Brain microvascular endothelial cell (primary cell): ENCODE results near the gene BLTP1.

Experiments used
- DNase-seq: peaks from one replicate; pipeline ENCODE4 v3.0.0-alpha.2; 2020
- H3K27ac ChIP-seq: fragments of 250-450 bp; sonication (Bioruptor Pico); 2 replicates; pipeline ENCODE4 v1.5.1; 2020; ENCODE audit warnings: mild to moderate bottlenecking, moderate library complexity
- H3K27me3 ChIP-seq: fragments of 250-450 bp; sonication (Bioruptor Pico); replicated peaks from 2 replicates; pipeline ENCODE4 v1.5.1; 2020; ENCODE audit warnings: mild to moderate bottlenecking
- H3K36me3 ChIP-seq: fragments of 250-450 bp; sonication (Bioruptor Pico); replicated peaks from 2 replicates; pipeline ENCODE4 v1.5.1; 2020; ENCODE audit warnings: mild to moderate bottlenecking
- H3K4me3 ChIP-seq: 2 replicates; pipeline ENCODE4 v1.5.1; 2011; ENCODE audit warnings: low read depth, mild to moderate bottlenecking, control low read depth, low read length, moderate library complexity
- CTCF ChIP-seq: IDR thresholded peaks from 2 replicates; pipeline ENCODE4 v1.5.1; 2011; ENCODE audit warnings: low read depth, mild to moderate bottlenecking, moderate library complexity, low read length, control low read depth, inconsistent platforms; ENCODE audit errors: missing control alignments
- in situ Hi-C: cut with HindIII; loops from 2 replicates; pipeline ENCODE4 v1.10.0; 2017; ENCODE audit warnings: low sequenced_read_pairs, low pct_ligation_motif_present

Gene BLTP1

GRCh38 chr4:122156819-122157218 is 4.7 kb downstream of the BLTP1 start:
- Histone ChIP-seq H3K27me3 (no peaks in the 10 kb centered on the region), H3K27ac (no peak overlapping the region), H3K36me3 (no peaks in the 10 kb centered on the region), H3K4me3 (no peak overlapping the region)
- in situ Hi-C loops = no loop called here
- no peak for TF ChIP-seq CTCF
- DNase-seq = no peak

GRCh38 chr4:122163301-122163700 is 11.2 kb downstream of the BLTP1 start:
- in situ Hi-C loops = no loop called here
- Histone ChIP-seq H3K27me3 (no peaks in the 10 kb centered on the region), H3K4me3 (no peak overlapping the region), H3K27ac (no peak overlapping the region), H3K36me3 (no peaks in the 10 kb centered on the region)
- TF ChIP-seq CTCF = no peak
- DNase-seq = no peak

GRCh38 chr4:122163767-122164166 is 11.6 kb downstream of the BLTP1 start:
- DNase-seq = no peak
- Histone ChIP-seq H3K4me3 (no peak overlapping the region), H3K27ac (no peak overlapping the region), H3K36me3 (no peaks in the 10 kb centered on the region), H3K27me3 (no peaks in the 10 kb centered on the region)
- TF ChIP-seq CTCF = no peak
- in situ Hi-C loops = no loop called here

DNA sequence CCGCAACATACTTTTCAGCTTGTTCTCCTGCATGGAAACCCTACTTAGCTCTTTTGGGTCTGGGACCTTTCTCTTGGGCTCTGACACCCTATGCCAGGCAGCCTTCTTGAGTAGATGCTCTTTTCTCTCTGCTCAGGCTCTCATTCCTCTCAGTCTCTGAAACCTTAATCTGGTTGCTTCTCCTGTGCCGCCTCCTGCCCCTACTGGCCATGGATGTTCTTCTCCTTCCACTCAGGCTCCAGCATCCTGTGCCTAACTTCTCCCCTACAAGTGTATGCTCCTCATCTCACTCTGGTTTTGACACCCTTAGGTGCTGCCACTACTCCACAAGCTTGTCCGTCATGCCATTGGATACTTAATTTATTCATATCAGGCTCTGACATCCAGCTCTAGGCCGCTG is 15.2 kb downstream of the BLTP1 start:
- no peaks in the 10 kb centered on the region for H3K36me3 ChIP-seq
- H3K4me3 ChIP-seq = no peak overlapping the region
- no peaks in the 10 kb centered on the region for H3K27me3 ChIP-seq
- no peak for DNase-seq
- no peak overlapping the region for H3K27ac ChIP-seq
- in situ Hi-C loops = no loop called here
- TF ChIP-seq CTCF = no peak

DNA sequence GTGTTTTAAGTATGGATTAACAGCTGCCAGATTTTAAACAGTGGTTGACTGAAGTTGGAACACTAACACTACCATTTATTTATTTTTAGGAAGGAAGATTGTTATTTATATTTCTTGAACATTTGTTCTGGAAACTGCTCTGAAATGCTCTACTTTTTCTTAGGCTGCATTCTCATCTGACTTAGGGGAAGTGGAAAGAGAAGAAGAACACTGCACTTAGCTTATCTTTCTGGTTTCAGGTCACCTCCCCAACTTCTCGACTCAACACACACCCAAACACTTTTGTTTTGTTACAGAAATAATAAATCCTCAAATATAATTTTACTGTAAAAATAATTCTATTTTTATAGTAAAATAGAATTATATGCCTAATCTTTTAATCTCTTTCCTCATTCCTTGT is 18.6 kb downstream of the BLTP1 start:
- H3K36me3 ChIP-seq = no peaks in the 10 kb centered on the region
- in situ Hi-C loops = no loop called here
- no peaks in the 10 kb centered on the region for H3K27me3 ChIP-seq
- no peak overlapping the region for H3K4me3 ChIP-seq
- no peak for DNase-seq
- no peak overlapping the region for H3K27ac ChIP-seq
- no peak for TF ChIP-seq CTCF

DNA sequence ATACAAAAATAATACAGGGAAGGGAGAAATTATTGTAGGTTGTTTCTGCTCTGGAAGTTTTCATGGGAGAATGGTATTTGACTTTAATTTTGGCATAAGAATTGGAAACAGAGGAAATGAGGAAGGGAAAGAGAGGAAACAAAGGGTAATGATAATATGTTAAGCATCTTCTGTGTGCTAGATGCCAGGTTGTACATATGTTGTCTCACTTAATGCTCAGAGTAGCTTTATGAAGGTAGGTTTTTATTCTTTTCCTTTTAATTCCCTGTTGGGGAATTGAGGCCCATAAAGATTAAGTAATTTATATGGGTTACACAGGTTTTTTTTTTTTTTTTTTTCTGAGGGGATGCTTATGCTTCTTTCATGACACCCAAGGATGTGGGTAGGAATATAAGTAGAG is 19.2 kb downstream of the BLTP1 start:
- Histone ChIP-seq H3K27me3 (no peaks in the 10 kb centered on the region), H3K4me3 (no peak overlapping the region), H3K36me3 (no peaks in the 10 kb centered on the region), H3K27ac (no peak overlapping the region)
- DNase-seq = no peak
- no peak for TF ChIP-seq CTCF
- in situ Hi-C loops = no loop called here
